ENCODE results near the gene HIPK1. TPM values are rescaled to one million over a fixed set of nuclear protein-coding genes. Genes with fewer than 3 reads are reported as not detected.

The HIPK1 gene
- total RNA-seq, 1 experiment from 2014 or later = 41.5 TPM

DNA sequence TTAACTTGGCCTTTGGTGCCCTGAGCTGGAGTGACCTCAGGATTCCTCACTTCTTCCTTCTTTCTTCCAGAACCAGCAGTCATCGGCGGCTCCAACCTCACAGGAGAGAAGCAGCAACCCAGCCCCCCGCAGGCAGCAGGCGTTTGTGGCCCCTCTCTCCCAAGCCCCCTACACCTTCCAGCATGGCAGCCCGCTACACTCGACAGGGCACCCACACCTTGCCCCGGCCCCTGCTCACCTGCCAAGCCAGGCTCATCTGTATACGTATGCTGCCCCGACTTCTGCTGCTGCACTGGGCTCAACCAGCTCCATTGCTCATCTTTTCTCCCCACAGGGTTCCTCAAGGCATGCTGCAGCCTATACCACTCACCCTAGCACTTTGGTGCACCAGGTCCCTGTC lies 43.8 kb downstream of the HIPK1 start:
- intact Hi-C loops (cut with micrococcal nuclease; ENCODE audit: unreplicated experiment) (no loop called here), in situ Hi-C loops (cut with HindIII; ENCODE audit: low pct_unique_long_range_greater_than_20kb, low sequenced_read_pairs) (no loop called here)
- BruUV-seq (replicated peaks) = no TSS peak
- peaks cover 10% of the 10 kb centered on the region for H3K36me3 ChIP-seq (ENCODE audit: control insufficient read depth, insufficient read depth, low read length)
- no peaks in the 10 kb centered on the region for H3K4me1 ChIP-seq (ENCODE audit: control insufficient read depth, insufficient read depth, low read length)
- H3K27me3 ChIP-seq (ENCODE audit: control insufficient read depth, insufficient read depth, low read length) = no peaks in the 10 kb centered on the region
- H3K4me3 ChIP-seq (ENCODE audit: low read depth in 2 of 2, low read length in 2 of 2) = no peak overlapping the region
- DNase-seq (ENCODE audit: low read depth, low spot score) = no peak
- ChIA-PET POLR2A (no interaction called here), CTCF (interaction anchor here (0.6 kb wide), 1 partner anchor 167 kb away, joined by 9 read pairs; no protein-coding TSS in a partner anchor)
- no peak overlapping the region for H3K27ac ChIP-seq (ENCODE audit: low read length)
- no peaks in the 10 kb centered on the region for H3K9me3 ChIP-seq (ENCODE audit: control insufficient read depth, insufficient read depth, low read depth, low read length)
- TF ChIP-seq POLR2AphosphoS5 (IDR thresholded peaks at IDR 0.05; ENCODE audit: low read depth, low read length) = no peak
- ATAC-seq = no peak

DNA sequence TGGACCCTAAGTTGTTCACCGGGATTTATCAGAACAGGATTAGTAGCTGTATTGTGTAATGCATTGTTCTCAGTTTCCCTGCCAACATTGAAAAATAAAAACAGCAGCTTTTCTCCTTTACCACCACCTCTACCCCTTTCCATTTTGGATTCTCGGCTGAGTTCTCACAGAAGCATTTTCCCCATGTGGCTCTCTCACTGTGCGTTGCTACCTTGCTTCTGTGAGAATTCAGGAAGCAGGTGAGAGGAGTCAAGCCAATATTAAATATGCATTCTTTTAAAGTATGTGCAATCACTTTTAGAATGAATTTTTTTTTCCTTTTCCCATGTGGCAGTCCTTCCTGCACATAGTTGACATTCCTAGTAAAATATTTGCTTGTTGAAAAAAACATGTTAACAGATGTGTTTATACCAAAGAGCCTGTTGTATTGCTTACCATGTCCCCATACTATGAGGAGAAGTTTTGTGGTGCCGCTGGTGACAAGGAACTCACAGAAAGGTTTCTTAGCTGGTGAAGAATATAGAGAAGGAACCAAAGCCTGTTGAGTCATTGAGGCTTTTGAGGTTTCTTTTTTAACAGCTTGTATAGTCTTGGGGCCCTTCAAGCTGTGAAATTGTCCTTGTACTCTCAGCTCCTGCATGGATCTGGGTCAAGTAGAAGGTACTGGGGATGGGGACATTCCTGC lies 46.2 kb downstream of the HIPK1 start:
- H3K27me3 ChIP-seq (ENCODE audit: control insufficient read depth, insufficient read depth, low read length) = no peaks in the 10 kb centered on the region
- no peaks in the 10 kb centered on the region for H3K4me1 ChIP-seq (ENCODE audit: control insufficient read depth, insufficient read depth, low read length)
- H3K36me3 ChIP-seq (ENCODE audit: control insufficient read depth, insufficient read depth, low read length) = peaks cover 10% of the 10 kb centered on the region
- TF ChIP-seq, protein P1, sequence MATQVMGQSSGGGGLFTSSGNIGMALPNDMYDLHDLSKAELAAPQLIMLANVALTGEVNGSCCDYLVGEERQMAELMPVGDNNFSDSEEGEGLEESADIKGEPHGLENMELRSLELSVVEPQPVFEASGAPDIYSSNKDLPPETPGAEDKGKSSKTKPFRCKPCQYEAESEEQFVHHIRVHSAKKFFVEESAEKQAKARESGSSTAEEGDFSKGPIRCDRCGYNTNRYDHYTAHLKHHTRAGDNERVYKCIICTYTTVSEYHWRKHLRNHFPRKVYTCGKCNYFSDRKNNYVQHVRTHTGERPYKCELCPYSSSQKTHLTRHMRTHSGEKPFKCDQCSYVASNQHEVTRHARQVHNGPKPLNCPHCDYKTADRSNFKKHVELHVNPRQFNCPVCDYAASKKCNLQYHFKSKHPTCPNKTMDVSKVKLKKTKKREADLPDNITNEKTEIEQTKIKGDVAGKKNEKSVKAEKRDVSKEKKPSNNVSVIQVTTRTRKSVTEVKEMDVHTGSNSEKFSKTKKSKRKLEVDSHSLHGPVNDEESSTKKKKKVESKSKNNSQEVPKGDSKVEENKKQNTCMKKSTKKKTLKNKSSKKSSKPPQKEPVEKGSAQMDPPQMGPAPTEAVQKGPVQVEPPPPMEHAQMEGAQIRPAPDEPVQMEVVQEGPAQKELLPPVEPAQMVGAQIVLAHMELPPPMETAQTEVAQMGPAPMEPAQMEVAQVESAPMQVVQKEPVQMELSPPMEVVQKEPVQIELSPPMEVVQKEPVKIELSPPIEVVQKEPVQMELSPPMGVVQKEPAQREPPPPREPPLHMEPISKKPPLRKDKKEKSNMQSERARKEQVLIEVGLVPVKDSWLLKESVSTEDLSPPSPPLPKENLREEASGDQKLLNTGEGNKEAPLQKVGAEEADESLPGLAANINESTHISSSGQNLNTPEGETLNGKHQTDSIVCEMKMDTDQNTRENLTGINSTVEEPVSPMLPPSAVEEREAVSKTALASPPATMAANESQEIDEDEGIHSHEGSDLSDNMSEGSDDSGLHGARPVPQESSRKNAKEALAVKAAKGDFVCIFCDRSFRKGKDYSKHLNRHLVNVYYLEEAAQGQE (IDR thresholded peaks at IDR 0.05; ENCODE audit: insufficient read depth in 1 of 2, low read depth in 2 of 2, low read length in 1 of 2) = no peak
- H3K4me3 ChIP-seq (ENCODE audit: low read depth in 2 of 2, low read length in 2 of 2) = no peak overlapping the region
- ChIA-PET CTCF (no interaction called here), POLR2A (no interaction called here)
- no peak for ATAC-seq
- in situ Hi-C loops (cut with HindIII; ENCODE audit: low pct_unique_long_range_greater_than_20kb, low sequenced_read_pairs) = no loop called here
- intact Hi-C loops (cut with micrococcal nuclease; ENCODE audit: unreplicated experiment) = no loop called here
- no peaks in the 10 kb centered on the region for H3K9me3 ChIP-seq (ENCODE audit: control insufficient read depth, insufficient read depth, low read depth, low read length)
- no TSS peak for BruUV-seq (replicated peaks)
- no peak overlapping the region for H3K27ac ChIP-seq (ENCODE audit: low read length)
- DNase-seq (ENCODE audit: low read depth, low spot score) = no peak

DNA sequence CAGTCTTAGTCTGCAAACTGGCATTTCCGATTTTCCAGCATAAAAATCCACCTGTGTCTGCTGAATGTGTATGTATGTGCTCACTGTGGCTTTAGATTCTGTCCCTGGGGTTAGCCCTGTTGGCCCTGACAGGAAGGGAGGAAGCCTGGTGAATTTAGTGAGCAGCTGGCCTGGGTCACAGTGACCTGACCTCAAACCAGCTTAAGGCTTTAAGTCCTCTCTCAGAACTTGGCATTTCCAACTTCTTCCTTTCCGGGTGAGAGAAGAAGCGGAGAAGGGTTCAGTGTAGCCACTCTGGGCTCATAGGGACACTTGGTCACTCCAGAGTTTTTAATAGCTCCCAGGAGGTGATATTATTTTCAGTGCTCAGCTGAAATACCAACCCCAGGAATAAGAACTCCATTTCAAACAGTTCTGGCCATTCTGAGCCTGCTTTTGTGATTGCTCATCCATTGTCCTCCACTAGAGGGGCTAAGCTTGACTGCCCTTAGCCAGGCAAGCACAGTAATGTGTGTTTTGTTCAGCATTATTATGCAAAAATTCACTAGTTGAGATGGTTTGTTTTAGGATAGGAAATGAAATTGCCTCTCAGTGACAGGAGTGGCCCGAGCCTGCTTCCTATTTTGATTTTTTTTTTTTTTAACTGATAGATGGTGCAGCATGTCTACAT lies 47.6 kb downstream of the HIPK1 start:
- Histone ChIP-seq H3K9me3 (ENCODE audit: control insufficient read depth, insufficient read depth, low read depth, low read length) (no peaks in the 10 kb centered on the region), H3K36me3 (ENCODE audit: control insufficient read depth, insufficient read depth, low read length) (peaks cover 6% of the 10 kb centered on the region; the same call in 1 of the 2 replicates), H3K4me1 (ENCODE audit: control insufficient read depth, insufficient read depth, low read length) (no peaks in the 10 kb centered on the region), H3K4me3 (ENCODE audit: low read depth in 2 of 2, low read length in 2 of 2) (no peak overlapping the region), H3K27ac (ENCODE audit: low read length) (no peak overlapping the region), H3K27me3 (ENCODE audit: control insufficient read depth, insufficient read depth, low read length) (no peaks in the 10 kb centered on the region)
- intact Hi-C loops (cut with micrococcal nuclease; ENCODE audit: unreplicated experiment) (no loop called here), in situ Hi-C loops (cut with HindIII; ENCODE audit: low pct_unique_long_range_greater_than_20kb, low sequenced_read_pairs) (no loop called here)
- DNase-seq (ENCODE audit: low read depth, low spot score) (no peak), ATAC-seq (peak; percentile 79)
- ChIA-PET CTCF (interaction anchor here (0.6 kb wide), 1 partner anchor 1229 kb away, joined by 3 read pairs; no protein-coding TSS in a partner anchor), POLR2A (no interaction called here)
- no TSS peak for BruUV-seq (replicated peaks)
- TF ChIP-seq, protein P2, sequence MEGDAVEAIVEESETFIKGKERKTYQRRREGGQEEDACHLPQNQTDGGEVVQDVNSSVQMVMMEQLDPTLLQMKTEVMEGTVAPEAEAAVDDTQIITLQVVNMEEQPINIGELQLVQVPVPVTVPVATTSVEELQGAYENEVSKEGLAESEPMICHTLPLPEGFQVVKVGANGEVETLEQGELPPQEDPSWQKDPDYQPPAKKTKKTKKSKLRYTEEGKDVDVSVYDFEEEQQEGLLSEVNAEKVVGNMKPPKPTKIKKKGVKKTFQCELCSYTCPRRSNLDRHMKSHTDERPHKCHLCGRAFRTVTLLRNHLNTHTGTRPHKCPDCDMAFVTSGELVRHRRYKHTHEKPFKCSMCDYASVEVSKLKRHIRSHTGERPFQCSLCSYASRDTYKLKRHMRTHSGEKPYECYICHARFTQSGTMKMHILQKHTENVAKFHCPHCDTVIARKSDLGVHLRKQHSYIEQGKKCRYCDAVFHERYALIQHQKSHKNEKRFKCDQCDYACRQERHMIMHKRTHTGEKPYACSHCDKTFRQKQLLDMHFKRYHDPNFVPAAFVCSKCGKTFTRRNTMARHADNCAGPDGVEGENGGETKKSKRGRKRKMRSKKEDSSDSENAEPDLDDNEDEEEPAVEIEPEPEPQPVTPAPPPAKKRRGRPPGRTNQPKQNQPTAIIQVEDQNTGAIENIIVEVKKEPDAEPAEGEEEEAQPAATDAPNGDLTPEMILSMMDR (IDR thresholded peaks at IDR 0.05) = peak; percentile 38
- TF ChIP-seq POLR2AphosphoS5 (IDR thresholded peaks at IDR 0.05; ENCODE audit: low read depth, low read length) = no peak

Data from Panc1 (cell line).